Measurements from ENCODE around the gene RB1. TPM values are rescaled to one million over a fixed set of nuclear protein-coding genes. Genes with fewer than 3 reads are reported as not detected.
A peak's percentile ranks its signal among the peaks of the same experiment; 100 is the strongest.

The RB1 gene
- polyA plus RNA-seq (ENCODE audit: insufficient read length in 3 of 3), result 10 to 100 TPM; 47.7 to 51.6 (median 48.3) TPM

DNA sequence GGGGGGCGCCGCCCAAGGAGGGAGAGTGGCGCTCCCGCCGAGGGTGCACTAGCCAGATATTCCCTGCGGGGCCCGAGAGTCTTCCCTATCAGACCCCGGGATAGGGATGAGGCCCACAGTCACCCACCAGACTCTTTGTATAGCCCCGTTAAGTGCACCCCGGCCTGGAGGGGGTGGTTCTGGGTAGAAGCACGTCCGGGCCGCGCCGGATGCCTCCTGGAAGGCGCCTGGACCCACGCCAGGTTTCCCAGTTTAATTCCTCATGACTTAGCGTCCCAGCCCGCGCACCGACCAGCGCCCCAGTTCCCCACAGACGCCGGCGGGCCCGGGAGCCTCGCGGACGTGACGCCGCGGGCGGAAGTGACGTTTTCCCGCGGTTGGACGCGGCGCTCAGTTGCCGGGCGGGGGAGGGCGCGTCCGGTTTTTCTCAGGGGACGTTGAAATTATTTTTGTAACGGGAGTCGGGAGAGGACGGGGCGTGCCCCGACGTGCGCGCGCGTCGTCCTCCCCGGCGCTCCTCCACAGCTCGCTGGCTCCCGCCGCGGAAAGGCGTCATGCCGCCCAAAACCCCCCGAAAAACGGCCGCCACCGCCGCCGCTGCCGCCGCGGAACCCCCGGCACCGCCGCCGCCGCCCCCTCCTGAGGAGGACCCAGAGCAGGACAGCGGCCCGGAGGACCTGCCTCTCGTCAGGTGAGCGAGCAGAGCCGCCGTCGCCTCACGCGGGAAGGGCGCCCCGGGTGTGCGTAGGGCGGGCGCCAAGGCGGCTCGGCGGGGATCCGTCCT lies at the start of gene RB1:
Gene RB1, plus strand, starts transcription at position 393 of the 784 bp plus-strand sequence. Its CDS starts 162 bp downstream, at position 555.
- DNase-seq (ENCODE audit: low read depth in 3 of 3, low spot score in 2 of 3), result peak; percentile 61 to 81 (median 80)

DNA sequence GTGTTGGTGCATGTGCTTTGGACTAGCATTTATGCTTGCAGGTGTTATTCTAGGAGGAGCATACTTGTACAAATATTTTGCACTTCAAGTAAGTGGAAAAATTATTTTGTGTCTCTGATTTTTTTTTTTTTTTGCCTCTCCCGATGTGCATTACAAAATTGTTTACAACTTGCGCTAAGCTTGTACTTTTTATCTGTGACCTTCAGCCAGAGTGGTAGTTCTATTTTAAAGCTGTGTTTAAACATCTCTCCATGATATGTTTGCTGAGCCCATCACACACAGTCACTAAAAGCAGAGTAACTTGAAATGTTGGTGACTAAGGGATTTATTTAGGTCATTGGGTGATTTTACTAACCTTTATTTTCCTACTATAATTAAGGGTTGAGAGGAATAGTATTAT lies 49.7 kb upstream of the RB1 start:
- DNase-seq (ENCODE audit: low read depth in 3 of 3, low spot score in 2 of 3), result no peak

DNA sequence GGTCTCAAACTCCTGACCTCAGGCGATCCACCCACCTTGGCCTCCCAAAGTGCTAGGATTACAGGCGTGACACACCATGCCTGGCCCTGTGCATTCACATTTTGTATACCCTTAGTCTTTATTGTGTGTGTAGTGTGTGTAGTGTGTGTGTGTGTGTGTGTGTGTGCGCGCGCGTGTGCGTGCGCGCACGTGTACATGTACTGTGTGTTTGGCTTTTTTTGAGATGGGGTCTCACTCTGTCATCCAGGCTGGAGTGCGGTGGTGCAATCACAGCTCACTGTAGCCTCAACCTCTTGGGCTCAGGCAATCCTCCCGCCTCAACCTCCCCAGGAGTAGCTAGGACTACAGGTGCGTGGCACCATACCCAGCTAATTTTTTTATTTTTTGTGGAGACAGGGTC lies 48.5 kb upstream of the RB1 start:
- no peak for DNase-seq (ENCODE audit: low read depth in 3 of 3, low spot score in 2 of 3)

DNA sequence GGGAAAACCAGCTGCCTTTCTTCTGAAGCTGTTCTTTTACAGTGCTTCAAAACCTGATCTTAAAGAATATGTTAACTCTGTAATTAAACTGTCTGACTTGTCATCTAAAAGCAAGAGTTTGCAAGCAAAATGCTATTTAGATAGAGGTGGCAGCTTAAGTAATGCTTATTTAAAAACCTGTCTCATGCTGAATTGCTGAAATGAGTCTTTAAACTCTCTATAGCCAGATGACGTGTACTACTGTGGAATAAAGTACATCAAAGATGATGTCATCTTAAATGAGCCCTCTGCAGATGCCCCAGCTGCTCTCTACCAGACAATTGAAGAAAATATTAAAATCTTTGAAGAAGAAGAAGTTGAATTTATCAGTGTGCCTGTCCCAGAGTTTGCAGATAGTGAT lies 47.6 kb upstream of the RB1 start:
- DNase-seq (ENCODE audit: low read depth in 3 of 3, low spot score in 2 of 3), result no peak

DNA sequence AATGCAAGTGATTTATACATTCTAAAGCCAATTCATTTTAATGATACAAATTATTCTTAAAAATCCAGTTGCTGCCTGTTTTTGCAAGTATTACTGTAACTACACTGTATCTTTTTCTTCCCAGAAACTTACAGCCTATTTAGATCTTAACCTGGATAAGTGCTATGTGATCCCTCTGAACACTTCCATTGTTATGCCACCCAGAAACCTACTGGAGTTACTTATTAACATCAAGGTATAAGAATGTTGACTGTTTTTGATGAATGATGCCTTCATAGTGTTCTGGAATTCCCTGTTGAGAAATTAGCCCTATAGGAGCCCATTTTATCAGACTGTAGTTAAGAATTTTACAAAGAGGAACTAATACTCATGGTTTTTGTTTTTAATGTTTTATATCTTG lies 45.5 kb upstream of the RB1 start:
- DNase-seq (ENCODE audit: low read depth in 3 of 3, low spot score in 2 of 3), result no peak

DNA sequence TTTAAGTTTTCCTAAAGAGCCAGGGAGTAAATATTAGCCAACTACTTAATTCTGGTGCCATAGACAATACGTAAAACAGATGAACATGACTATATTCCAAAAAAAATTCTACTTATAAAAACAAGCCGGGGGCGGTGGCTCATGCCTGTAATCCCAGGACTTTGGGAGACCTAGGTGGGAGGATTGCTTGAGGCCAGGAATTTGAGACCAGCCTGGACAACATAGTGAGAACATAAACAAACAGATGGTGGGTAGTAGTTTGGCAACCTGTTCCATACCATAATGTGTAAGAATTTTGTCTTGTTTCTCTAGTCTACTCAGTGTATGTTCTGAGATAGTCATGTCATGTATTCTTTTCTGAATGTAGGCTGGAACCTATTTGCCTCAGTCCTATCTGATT lies 45.1 kb upstream of the RB1 start:
- DNase-seq (ENCODE audit: low read depth in 3 of 3, low spot score in 2 of 3), result no peak

DNA sequence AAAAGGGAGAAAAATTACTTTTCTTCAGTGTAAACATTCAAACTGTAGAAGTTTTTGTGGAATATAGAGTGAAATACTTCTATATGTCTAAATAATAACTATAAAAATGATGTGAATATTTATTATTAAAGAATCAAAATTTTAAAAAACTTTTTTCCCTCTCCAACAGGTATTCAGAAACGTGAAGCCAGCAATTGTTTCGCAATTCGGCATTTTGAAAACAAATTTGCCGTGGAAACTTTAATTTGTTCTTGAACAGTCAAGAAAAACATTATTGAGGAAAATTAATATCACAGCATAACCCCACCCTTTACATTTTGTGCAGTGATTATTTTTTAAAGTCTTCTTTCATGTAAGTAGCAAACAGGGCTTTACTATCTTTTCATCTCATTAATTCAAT lies 42.6 kb upstream of the RB1 start:
- no peak for DNase-seq (ENCODE audit: low read depth in 3 of 3, low spot score in 2 of 3)

DNA sequence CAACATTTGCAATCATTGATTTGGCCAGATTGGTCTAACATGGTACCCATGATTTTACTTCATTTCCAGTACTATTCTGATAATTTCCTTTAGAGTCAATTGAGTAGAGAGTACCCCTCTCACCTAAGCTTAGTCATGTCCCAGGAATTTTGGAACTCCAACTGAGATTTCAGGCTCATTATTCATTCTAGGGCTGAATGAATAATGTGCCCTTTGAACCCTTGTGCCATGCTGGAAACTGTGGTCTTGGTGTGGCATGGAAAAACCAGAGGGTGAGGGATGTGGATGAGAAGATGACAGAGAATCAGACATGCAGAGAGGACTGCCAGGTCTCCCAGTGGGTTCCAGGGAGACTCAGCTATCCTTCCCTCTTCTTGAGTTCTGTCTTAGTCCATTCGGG lies 40.4 kb upstream of the RB1 start:
- DNase-seq (ENCODE audit: low read depth in 3 of 3, low spot score in 2 of 3), result no peak

DNA sequence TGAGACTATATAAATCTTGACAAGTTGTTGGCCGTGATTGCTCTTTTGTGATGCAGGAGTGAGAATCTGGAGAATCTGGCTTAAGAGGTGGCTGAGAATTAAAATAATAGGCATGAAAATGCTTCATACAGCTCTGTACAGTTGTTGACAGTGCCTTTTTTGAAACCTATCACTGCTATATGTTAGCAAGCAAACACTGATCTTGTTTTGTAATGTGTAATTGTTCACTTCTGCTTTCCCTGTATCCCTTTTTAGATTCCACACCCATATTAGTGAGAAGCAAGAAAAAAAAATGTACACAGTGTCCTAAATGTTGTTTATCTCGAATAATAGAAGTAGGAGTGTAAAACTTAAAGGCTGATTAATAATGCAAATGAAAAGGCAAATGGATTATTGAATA lies 39.5 kb upstream of the RB1 start:
- DNase-seq (ENCODE audit: low read depth in 3 of 3, low spot score in 2 of 3), result no peak

DNA sequence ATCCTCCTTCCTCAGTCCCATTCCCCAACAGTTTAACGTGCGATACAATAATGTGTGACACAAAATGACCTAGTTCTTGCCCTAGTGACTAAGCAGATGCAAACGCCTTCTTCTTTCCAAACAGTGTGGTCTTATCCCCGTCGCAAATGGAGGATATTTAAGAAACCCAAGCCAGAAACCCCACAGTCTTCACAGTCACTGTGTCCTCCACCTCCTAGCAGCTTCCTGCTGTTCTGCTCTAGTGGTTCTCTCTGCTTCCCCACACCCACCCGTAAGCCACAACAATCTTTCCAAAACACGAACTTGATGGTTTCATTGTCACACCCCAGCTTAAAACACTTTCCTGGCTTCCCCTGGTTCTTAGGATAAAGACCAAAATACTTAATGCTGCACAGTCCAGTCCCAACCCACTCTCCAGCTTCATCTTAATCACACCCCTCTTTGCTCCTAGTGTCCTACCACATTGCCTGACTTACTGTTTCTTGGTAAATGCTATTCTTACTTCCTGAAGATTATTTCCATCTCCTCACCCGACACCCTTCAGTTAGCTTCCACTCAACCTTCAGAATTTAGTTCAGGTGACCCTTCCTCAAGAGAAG lies 38.2 kb upstream of the RB1 start:
- DNase-seq (ENCODE audit: low read depth in 3 of 3, low spot score in 2 of 3), result no peak

DNA sequence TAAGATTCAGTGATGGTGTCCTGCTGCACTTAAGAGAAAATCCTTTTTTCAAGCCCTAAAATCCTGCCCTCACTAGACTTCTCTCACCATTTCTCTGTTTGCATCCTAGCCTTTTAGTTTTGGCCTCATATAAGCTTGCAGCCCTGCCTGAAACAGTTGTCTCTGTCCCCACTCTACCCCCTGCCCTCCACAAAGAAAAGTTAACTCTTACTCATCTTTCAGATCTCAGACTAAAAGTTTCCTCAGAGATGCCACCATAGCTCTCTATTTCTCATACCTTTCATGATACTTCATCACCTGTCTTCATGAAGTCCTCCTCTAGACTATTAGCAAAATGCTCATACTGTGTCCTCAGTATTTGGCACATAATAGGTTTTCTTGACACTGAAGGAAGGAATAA lies 37.4 kb upstream of the RB1 start:
- no peak for DNase-seq (ENCODE audit: low read depth in 3 of 3, low spot score in 2 of 3)

DNA sequence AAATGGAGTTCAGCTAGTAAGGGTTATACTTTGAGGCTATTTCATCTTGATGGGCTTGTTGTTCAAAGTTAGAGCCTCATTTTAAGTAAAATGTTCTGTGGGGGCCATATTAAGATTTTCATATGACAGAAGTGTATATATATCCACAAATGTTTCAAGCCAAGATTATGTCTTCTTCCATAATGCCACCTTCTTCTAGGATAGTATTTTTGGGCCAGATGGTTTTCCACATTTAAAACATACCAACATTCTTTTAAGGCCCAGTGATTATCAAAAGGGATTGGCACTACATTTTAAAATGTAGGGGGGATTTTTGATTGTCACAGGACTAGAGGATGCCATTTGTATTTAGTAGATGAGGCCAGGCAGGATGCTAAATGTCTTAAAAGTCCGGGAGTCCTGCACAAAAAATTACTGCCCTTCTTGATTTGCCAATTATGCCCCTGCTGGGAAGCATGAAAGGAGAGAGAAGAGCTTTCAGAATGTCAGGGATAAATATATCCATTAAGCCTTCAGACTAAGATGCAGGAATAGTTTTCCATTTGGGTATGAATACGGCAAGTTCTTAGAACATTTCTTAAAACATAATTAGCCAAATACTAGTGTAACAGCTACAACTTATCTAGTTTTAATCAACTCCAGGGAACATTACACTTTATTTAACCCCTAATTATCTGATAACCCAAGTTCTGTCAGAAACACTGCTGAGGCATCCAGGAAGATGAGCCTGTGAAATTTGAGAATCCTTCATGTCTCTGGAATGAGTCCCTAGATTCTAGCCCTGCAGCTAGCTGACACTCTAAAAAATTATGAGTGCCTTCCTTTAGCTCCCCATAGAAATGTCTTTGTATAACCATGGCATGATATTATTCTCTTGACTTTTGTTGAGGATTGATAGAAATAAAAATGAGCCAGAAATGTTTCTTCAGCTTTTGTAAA lies 36.6 kb upstream of the RB1 start:
- no peak for DNase-seq (ENCODE audit: low read depth in 3 of 3, low spot score in 2 of 3)

DNA sequence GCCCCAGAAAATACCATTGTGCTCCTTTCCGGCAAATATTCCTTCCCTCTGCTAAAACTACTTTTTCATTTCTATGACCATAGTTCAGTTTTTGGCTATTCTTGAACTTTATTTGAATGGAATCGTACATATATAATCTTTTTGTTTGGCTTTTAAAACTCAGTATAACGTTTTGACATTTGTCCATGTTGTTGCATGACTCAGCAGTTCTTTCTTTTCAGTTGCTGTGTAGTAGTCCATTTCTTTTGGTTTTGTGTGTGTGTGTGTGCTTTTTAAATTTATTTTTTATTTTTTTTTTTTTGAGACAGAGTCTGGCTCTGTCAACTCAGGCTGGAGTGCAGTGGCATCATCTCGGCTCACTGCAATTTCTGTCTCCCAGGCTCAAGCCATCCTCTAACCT lies 35.5 kb upstream of the RB1 start:
- DNase-seq (ENCODE audit: low read depth in 3 of 3, low spot score in 2 of 3), result no peak

DNA sequence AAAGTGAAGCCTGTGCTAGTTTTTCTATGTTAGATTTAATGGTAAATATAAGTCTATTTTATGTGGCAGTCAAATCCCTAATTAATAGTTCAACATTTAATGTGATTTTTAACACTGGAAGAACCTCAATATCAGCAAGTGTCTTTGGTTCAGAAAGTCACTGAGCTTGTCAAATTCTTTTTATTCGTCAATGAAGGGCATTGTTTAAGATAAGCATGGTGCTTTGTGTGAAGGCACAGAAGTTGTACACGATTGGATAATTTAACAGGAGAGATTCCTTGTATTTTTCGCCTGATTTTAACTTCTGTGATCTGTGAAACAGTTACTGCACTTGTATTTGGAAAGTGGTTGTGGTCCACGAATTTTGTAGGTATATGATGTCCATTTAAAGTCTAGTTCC lies 30.2 kb upstream of the RB1 start:
- DNase-seq (ENCODE audit: low read depth in 3 of 3, low spot score in 2 of 3), result no peak

DNA sequence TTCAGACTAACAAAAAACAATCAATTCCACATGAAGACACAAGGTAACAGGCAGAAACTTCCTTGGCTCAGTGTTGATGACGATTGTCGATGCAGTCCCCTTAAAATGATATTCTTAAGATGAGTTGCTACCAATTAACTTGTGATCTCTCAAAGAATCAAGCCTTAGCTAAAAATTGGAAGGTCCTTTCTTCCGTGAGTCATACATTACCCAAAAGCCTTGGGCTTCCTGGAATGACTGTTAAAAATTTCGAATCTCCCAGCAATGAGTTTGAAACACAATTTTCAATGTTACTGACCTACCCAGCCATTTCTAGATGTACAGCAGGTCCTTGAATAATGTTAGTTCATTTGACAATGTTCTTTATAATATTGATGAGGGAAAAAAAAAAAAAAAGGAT lies 28.0 kb upstream of the RB1 start:
- no peak for DNase-seq (ENCODE audit: low read depth in 3 of 3, low spot score in 2 of 3)

DNA sequence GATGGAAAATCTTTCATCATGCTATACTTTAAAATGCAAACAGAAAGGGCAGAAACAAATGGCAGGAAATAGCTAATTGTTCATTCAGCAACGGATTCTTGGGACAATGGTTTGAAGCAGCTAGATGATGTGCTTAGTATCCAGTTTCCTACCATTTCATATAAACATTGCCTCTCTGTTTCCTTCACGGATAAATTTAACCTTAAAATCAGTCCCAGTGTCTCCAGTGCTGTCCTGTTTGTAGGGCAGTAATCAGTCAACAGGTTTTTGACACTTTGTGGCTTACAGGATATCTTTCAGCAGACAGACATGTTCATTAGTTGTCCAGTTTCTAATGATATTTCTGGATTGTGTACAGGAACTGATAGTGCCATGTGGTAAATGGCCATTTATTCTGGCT lies 24.7 kb upstream of the RB1 start:
- DNase-seq (ENCODE audit: low read depth in 3 of 3, low spot score in 2 of 3), result no peak

DNA sequence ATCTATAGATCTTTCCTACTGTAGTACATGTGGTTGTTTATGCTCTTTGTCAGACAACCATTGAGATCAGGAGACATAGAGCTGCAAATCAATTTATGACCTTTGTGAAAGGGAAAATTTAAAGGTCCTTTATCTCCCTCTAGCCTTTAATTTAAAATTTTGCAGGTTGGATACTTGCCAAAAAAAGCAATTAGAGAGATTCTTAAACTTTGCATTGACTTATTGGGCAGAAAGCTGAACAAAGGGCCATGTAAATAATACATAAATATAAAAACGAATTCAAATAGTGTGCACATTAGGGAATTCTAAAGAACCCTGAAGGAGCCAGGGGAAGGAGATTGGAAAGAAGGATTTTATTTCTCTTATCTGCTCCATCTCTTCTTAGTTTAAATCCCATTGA lies 22.0 kb upstream of the RB1 start:
- DNase-seq (ENCODE audit: low read depth in 3 of 3, low spot score in 2 of 3), result no peak

DNA sequence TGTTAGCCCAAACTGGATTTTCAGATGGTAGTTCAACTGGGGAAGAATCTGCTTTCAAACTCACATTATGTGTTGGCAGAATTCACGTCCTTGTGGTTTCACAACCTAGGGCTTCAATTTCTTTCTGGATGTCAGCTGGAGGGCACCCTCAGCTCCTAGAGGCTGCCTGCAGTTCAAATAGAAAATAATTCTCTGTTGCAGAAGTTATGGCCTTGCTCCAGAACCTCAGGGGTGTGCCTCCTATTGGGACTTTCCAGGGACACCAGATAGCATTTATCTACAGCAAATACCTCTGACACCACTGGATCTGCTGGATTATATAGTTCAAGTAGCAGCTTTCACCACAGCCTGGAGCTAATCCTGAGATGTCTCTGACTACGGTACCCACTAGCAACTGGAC lies 11.8 kb upstream of the RB1 start:
- DNase-seq (ENCODE audit: low read depth in 3 of 3, low spot score in 2 of 3), result no peak

DNA sequence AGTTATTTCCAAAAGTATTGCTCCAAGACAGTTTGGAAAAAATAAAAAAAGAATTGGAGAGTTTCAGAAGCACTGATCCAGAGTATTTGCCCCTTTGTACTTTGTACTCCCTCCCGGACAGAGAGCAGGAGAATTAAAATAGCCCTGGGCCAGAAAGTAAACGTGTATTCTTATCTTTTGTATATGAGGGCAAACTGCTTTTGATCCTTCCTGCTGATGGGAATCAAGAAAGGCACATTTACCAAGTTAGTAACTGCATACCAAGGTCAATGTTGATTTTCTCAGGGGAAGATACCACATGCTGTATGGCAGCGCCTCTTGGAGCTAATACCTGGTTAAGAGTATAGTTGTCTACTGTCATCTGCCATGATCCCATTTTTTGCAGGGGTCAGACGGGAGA lies 10.9 kb upstream of the RB1 start:
- no peak for DNase-seq (ENCODE audit: low read depth in 3 of 3, low spot score in 2 of 3)

DNA sequence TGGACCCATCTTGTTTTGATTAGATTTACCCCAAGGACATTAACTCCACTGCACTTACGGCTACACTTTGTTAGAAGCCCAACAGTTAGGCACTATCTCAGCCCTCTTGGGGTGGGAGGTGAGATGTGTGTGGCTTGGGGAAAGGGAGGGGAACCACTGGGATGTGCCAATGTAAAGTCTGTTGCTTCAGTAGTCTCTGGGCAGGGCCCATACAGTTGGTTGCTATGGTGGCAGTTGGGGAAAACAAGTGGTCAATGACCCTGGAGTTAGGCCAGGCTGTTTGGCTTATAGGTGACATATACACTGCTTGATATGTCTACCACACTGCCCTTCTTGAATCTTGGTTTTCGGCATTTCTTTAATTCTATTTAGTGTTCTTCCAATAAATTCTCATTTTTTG lies 8.9 kb upstream of the RB1 start:
- DNase-seq (ENCODE audit: low read depth in 3 of 3, low spot score in 2 of 3), result no peak

DNA sequence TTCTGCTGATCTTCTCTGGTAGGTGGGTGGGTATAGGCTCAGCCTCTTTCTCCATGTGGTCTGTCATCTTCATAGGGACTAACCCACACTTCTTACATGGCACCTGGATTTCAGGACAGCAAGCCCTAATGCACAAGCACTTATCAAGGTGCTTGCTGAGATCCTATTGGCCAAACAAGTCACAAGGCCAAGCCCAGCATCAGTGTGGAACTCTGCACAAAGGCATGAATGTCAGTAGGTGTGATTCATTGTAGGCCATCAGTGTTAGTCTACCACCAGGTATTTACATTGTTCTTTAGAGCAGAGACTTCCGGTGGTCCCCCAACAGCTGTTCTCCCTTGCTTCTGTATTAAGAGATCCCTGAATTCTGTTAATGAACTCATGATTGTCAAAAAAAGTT lies 8.3 kb upstream of the RB1 start:
- no peak for DNase-seq (ENCODE audit: low read depth in 3 of 3, low spot score in 2 of 3)

DNA sequence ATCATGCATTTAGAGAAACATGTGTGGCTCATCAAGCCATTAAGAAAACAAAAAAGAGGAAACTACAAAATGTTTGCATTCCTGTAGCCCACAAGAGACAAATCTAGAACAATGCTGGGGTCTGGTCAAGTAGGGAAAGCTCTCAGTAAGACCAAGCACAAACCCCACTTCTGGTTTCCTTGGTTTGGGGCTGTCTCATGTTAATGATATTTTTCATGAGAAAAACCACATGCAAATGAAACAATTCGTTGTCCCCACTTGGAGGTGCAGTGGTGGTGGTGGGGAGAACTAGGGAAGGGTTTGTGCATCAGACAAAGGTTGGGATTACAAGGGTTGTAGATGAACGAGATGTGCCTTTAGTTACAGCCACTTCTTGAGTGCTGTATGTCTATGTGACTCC lies 7.0 kb upstream of the RB1 start:
- DNase-seq (ENCODE audit: low read depth in 3 of 3, low spot score in 2 of 3), result no peak
